ENCODE data around the gene THADA.

Gene THADA

GRCh38 chr2:43323857-43324256 lies 272.0 kb downstream of the THADA start:
- no peak for DNase-seq

- no peak for DNase-seq
Observed at GRCh38 chr2:43321446-43321845, 274.4 kb downstream of the THADA start.

DNA sequence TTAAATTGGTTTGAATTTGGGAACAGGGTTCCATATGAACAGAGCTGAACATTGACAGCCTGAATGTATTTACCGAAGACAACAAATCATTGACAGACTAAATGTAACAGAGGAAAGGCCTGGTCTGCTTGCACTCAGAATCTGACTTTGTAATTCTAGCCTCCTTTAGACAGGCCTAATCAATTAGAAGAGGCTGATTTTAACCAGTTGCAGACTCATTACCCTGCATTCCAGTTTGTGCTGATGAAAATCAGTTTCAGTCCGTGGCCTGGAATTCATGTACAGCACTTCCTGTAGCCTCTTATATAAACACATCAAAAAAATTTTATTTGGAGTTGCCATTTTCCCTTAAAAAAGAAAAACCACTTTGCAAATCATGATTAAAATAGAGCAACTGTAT lies 276.3 kb downstream of the THADA start:
- DNase-seq = peak; percentile 81

- peak; percentile 82 for DNase-seq
Observed at GRCh38 chr2:43318791-43319190, 277.0 kb downstream of the THADA start.

DNA sequence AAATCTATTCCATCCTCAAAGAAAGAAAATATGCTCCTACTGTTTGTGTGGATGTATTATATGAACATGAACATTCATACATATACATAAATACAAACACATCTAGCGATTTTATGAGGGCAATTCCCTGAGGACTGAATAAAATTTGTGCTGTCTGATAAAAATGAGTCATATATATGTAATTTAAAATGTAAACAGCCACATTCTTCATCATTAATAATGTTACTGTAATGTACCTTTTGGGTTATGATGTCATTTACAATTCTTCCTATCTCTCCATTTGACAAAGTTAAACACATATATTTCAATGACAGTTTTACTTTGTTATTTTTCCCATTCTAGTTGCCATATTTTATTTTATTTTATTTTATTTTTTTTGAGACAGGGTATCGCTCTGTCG lies 278.2 kb downstream of the THADA start:
- no peak for DNase-seq

- DNase-seq = no peak
Observed at GRCh38 chr2:43317194-43317593, 278.6 kb downstream of the THADA start.

GRCh38 chr2:43315482-43315881 lies 280.4 kb downstream of the THADA start:
- DNase-seq = no peak

DNA sequence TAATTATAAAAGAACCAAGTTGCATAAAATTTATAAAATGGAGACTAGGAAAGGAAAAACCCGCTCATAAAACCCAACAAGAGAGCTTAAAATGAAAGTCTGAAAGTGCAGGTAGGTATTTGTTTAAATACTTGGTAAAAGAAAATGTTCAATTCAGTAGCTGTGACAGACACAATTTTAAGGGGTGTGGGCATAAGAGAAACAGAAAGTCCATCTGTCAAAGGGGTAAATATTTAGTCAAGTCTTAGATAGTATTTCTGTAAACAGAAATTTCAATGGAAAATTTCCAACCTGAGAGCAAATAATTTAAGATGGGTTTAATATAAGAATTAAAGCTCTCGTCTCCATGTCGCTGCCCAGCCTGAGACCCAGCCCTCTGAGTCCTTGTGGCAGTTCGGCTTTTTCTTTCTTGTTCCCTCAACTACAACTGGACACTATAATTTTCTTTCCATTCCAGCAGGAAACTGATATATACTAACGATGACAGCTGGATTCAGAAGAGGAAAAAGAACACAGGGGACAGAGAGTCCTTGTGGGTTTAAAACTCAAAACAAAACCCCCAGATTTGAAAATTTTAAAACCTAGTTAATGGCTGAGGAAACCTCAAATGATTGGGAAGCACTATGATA lies 281.4 kb downstream of the THADA start:
- no peak for DNase-seq

DNA sequence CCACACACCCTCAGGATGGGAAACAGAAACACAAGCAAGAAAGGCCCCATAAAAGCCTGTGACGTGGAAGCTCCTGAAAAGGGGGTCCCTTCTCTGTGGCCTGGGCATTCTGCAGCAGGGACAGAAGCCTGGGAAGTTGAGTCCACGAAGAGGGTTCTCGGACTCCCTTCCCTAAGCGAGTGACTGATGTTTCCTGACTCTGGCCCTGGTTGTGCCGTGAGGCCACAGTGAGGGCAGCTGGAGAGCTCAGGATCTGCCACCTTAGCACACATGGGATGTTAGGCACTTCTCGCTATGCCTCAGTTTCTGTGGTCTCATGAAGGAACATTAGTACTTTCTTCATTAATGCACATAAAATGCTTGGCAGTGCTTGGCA lies 282.2 kb downstream of the THADA start:
- DNase-seq = no peak

DNA sequence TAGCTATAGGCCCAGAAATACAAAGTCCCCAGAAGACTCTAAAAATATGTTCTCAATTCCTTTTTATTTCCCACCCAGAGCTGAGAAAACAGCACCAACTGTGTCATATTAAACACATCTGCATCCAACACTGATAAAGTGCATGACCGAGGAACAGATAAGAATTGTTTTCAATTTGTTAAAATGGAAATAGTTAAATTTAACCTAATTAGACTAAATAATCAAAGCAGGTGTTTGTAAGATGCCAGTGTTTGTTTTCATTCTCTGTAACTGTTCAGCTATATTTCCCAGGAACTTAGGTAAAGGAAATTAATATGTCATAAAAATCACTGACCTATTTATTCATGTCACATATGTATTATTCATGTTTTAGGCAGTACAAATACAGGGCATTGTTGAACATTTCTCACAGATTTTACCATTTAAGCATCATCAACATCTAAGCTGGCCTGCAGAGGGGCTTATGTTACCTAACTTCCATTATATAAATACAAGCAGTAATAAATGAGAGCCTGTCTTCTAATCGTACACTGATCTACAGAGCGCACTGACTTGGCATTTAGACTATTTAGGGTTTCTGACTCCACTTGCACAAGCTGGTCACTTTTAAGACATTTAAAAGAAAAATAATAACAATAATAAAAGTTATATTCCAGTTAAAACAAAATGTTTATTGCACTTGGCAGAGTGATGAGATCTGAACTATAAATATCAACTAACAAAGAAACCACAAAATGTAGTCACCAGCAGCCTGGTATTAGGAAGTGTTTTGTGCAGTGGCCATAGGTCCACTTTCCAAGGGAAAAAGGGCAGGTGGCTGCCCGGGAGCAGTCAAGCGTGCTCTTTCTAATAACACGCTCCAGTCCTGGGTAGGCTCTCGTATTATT lies 282.8 kb downstream of the THADA start:
- no peak for DNase-seq

GRCh38 chr2:43311276-43311675 lies 284.6 kb downstream of the THADA start:
- DNase-seq = peak; percentile 78

DNA sequence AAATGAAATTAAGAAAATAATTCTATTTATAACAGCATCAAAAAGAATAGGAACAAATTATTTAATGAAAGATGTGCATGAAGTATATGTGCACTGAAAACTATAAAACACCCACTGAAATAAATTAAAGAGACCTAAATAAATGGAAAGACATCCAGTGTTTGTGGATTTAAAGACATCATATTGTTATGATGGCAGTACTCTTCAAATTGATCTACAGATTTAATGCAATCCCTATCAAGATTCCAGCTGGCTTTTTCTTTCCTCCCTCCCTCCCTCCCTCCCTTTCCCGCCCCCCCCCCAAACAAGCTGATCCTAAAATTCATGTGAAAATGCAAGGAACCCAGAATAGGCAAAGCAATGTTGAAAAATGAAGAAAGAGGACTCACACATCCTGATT lies 285.9 kb downstream of the THADA start:
- DNase-seq = no peak

DNA sequence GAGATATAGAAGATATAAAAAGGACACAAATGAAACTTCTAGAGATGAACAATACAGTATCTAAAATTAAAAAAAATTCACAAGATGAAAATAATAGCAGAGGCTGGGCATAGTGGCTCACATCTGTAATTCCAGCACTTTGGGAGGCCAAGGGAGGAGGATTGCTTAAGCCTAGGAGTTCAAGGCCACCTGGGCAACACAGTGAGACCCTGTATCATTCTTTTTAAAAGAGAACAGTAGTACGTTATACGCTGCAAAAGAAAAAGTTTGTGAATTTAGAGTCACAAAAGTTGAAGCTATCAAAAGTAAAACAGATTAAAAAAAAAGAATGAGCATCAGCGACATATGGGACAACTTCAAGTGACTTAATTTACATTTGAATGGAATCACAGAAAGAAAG lies 287.9 kb downstream of the THADA start:
- DNase-seq = no peak

DNA sequence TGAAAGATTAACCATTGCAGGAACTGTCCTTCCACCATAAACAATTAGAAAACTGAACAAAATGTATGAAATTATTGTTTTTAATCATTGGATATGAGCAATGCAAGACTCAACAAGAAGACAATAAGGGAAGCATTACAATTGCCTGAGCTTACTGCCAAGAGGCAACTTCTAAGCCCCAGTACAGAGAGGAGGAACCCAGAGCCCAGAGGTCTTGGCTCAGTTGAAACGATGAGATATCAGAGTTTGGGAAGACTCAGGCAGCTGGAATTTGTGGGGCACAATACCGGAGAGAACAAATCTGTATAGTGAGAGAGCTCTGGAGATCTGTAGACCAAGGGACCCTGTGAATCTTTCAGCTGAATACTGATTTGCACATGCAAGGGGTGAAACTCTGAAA lies 288.8 kb downstream of the THADA start:
- no peak for DNase-seq

DNA sequence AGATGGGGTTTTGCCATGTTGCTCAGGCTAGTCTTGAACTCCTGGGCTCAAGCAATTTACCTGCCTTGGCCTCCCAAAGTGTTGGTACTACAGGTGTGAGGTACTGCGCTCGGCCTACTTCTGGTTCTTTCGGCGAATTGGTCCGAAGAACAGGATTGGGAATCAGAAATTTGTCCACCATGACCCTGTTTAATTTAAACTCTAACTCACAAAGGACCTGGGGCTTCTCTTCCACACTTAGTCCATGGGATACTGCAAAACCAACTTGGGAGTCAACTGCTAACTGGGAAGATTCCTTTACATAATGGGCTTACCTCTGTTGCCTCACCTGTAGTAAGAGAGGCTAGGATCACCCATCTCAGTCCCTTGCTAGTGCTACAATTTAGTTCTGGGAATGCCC lies 289.6 kb downstream of the THADA start:
- no peak for DNase-seq

- no peak for DNase-seq
Observed at GRCh38 chr2:43305517-43305916, 290.3 kb downstream of the THADA start.

DNA sequence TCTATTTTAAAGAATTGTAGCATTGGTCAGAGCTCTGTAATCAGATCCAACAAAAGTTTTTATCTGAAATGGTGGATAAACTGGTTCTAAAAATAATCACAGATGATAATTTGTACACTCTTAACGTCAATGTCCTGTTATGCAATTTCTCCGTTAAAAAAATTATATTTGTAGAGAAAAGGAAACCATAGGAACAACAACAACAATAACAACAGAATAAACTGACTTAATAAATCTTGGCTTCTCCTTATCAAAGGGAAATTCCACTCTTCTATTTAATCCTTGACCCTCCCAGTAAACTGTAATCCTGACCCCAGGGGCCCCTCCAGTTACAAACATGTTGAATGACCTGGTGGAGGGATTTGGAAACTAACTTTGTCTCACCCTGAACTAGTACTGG lies 290.8 kb downstream of the THADA start:
- DNase-seq = no peak

GRCh38 chr2:43303889-43304288 lies 291.9 kb downstream of the THADA start:
- DNase-seq = no peak

DNA sequence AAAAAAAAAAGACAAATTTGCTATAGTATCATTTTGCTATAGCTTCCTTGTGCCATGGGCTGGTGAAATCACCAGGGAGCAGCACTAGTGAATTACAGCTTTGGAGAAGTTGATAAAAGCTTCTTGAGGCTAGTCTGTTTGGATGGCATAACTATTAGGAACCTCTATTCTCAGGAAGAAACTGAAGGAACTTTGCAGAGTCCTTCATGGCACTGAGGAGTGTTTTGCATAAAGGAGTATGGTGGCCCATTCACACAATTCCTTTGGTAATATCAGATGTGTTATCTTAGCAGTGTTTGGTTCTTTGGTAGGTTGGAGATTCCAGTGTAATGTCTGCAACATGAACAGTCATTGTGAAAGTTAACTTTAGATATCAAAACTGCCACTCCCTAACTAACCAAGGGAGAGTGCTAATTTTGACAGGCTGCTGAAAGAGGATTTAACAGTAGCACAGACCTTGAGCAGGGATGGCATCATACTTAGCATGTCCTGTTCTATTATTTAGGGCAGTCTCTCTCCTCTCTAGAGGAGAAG lies 292.8 kb downstream of the THADA start:
- DNase-seq = no peak

DNA sequence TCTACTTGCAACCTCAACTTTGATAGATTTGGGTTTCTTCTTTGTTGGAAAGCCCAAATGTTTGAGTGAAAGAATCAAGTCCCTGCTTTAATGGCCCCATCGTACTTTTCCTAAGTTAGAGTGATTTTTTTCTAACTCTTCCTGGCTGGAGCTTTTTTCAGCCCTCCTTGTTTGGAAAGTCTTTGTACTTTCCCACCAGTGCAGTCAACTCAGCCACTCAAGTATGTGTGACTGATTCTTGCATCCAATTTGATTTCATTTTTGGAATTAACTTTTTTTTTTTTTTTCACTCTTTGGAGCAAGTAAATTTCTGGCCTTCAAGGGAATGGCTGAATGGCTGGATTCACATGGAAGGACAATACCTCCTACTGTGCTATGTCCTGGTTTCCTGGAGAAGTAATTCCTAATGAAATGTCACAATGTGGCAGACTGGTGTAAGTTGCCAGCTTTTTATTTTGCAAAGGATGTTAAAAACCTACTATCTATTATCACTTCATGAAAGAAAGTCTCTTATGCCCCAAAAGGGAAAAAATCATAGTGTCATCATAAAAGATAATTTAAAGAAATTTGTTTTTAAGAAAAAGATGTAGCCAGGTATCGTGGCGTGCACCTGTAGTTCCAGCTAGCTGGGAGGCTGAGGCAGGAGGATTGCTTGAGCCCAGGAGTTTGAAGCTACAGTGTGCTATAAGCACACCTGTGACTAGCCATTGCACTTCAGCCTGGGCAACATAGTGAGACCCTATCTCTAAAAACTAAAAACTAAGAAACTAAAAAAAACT lies 293.5 kb downstream of the THADA start:
- DNase-seq = no peak

- no peak for DNase-seq
Observed at GRCh38 chr2:43300781-43301583, 294.9 kb downstream of the THADA start.

- DNase-seq = no peak
Observed at GRCh38 chr2:43300222-43300621, 295.6 kb downstream of the THADA start.
